NB4 (cell line): Measurements from ENCODE around the gene KRT13.

Experiments used
- CTCF ChIP-seq: IDR thresholded peaks from one replicate; pipeline ENCODE4 v1.5.1; 2012; ENCODE audit warnings: low read depth, low read length
- MAX ChIP-seq: IDR thresholded peaks from 2 replicates; pipeline ENCODE4 v1.6.1; 2011; ENCODE audit warnings: low read depth, low read length
- MYC ChIP-seq: IDR thresholded peaks from 2 replicates; pipeline ENCODE4 v1.6.1; 2011; ENCODE audit warnings: low read depth, low read length

DNA sequence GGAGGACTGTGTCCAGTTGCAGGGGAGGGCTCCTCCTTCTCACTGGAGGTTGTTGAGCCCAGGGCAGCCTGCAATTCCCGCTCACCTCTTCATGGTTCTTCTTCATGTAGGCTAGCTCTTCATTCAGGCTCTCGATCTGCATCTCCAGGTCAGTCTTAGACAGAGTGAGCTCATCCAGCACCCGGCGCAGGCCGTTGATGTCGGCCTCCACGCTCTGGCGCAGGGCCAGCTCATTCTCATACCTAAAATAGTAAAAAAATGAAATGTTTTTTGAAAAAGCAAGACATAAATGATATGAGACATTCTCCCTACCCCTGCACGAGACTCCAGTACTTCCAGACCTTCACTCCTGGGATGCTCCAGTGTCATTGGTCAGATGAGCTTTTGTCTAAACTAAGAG, 2.2 kb downstream of the KRT13 start:
- TF ChIP-seq CTCF (no peak), MAX (no peak), MYC (no peak)
